Dedifferentiated amniotic fluid mesenchymal stem cell (primary cell): ENCODE data around the gene ADAMTS20.

Experiments used
- DNase-seq: peaks from one replicate; pipeline ENCODE4 v3.0.0-alpha.2; 2016; ENCODE audit errors: extremely low spot score

Gene ADAMTS20

GRCh38 chr12:43480591-43480990 lies 71.4 kb downstream of the ADAMTS20 start:
- DNase-seq = no peak

GRCh38 chr12:43462741-43463140 lies 89.3 kb downstream of the ADAMTS20 start:
- no peak for DNase-seq

GRCh38 chr12:43462080-43462479 lies 89.9 kb downstream of the ADAMTS20 start:
- DNase-seq = no peak

GRCh38 chr12:43459285-43459684 lies 92.7 kb downstream of the ADAMTS20 start:
- DNase-seq = no peak

DNA sequence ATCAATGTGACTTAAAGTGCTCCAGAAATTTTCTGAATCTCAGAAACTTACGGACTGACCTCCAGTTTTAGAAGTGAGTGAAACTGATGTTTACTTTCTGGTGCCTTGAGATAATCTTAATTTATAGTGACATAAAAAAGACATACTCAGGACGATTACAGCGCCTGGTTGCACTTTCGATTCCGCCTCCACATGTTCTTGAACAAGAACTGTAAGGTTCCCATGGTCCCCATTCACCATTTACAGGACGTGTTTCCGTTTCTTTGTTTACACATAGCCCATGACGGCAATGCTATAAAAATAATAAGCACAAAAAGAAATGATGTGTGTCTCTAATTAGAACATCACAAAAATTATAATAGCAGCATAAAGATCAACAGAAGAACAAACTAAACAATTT lies 98.2 kb downstream of the ADAMTS20 start:
- no peak for DNase-seq

DNA sequence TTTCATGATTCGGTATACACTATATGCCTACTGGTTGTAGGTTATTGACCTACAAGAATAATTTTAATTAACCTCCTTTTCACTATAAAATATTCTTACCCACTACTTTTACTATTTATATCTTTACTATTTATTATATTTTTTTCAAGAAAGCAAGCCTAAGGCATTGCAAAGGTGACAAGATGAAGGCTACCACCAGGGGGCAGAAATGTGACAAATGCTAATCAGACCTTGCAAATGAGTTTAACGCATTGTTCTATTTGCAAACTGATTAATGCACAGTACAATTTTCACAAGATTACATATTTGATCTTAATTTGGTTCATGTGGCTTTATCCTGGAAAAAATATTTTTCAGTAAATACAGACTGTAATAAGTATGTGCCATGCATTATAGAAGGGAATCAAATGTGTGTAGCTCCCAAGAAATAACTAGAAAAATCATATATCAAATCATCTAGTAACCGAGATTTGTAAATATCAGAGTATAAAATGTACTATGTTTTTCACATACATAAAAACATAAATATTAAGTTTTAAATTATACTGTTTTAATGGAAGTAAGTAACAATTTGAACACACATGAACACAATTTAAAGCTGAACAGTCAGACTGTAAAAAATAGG lies 107.0 kb downstream of the ADAMTS20 start:
- DNase-seq = peak; percentile 29

DNA sequence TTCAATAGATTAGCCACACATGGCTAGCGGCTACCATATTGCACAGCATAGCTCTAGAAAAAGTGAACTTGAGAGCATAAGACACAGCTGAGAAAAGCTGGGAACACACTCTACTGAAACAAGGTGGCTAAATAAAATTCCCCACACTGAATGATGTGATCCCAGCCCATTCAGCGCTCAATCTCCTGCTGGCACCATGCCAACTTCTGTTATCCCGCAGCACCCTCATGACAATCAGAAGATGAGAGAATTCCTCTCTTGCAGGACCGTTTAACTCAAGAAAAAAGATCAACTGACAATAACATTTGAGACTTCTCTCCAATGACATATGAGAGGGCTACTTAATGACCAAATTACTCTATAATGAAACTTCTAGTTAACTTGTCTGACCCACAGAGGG lies 115.4 kb downstream of the ADAMTS20 start:
- DNase-seq = no peak

- no peak for DNase-seq
These were observed 117.4 kb downstream of the ADAMTS20 start for GRCh38 chr12:43434614-43435013.

- no peak for DNase-seq
These were observed 123.9 kb downstream of the ADAMTS20 start for GRCh38 chr12:43428088-43428600.

DNA sequence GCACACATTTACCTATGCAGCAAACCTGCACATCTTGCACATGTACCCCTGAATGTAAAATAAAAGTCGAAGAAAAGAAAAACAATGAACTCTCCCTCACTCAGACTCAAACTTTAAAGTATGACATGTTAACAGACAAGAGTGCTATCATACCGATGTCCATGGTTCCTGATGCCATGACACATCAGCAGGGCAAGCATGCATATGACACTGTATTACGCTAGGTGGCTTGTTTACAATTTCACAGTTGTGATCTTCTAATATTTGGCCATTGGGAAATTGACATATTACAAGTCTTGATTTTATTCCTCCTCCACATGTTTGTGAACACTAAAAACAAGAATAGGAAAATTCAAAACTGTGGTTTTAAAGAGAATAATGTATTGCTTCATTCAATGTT lies 126.6 kb downstream of the ADAMTS20 start:
- no peak for DNase-seq

DNA sequence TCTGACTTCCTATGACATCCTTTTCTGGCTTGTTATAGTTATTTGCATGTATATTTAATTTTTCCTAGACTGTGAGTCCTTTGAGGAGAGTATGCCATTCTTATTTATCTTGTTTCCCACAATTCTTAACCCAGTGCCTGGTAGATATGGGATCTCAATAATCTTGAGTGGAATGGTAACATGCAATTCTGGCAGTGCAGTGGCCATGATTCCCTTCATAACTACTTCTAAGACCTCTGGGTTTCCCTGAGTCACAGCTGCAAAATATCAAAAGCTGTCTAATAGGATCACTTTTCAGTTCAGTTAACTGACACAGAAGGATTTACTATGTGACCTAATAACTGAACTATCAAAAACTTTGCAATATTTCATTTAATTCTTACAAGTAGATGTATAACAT lies 135.0 kb downstream of the ADAMTS20 start:
- no peak for DNase-seq

- peak; percentile 72 for DNase-seq
These were observed 144.0 kb downstream of the ADAMTS20 start for GRCh38 chr12:43407816-43408645.

GRCh38 chr12:43406801-43407200 lies 145.2 kb downstream of the ADAMTS20 start:
- no peak for DNase-seq

DNA sequence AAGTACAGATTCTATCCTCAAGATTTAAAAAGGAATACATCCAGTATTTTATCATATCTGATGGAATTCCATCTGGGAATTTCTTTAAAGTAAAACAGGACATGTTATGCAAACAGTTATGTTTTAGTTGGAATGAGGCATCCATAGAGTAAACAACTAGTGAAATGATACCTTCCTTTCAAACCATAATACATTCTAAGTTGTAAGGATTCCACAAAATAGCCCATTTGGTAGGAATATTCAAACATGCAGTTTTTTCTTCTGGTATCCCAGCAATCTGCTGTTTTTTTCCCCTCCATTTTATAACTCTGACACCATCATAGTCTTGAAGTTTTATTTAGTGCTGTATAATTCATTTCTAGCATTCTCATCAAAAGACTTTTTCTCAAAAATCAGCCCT lies 149.6 kb downstream of the ADAMTS20 start:
- DNase-seq = no peak

DNA sequence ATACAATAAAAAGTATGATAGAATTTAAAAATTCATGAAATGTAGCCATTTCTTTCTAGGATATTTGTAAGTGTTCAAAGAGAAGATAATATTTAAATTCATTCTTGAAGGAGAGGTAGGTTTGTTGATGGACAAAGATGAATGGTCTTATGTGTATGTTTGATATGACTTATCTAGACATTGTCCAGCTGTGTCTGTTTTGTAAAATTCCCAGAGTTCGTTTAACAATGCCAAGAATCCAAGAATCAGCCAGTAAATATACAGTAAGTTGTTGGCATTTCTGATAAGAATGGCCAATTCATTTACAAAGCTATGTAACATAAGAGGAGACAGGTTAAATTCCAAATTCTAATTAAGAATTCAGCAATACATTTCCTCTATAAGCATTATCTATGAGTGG lies 150.9 kb downstream of the ADAMTS20 start:
- no peak for DNase-seq

DNA sequence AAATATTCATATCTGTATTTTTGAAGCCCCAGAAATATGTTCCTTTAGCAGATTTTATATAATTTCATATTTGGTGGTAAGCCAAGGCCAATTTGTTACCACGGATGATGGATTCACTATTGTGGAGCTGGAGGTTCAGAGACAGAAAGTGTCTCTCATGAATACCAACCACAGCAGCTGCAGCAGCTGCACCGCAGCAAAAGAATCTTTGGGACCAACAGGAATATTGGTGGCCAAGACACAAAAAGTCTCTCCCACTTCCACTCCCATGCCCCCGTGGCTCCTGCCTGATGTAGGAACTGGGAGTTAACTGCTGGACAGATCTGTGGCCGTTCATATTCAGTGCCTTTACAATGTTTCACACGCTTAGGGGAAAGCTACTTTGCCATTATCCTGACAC lies 155.3 kb downstream of the ADAMTS20 start:
- no peak for DNase-seq

- no peak for DNase-seq
These were observed 159.9 kb downstream of the ADAMTS20 start for GRCh38 chr12:43392116-43392515.

- DNase-seq = no peak
These were observed 170.1 kb downstream of the ADAMTS20 start for GRCh38 chr12:43381879-43382278.

GRCh38 chr12:43378448-43378847 lies 173.6 kb downstream of the ADAMTS20 start:
- no peak for DNase-seq

DNA sequence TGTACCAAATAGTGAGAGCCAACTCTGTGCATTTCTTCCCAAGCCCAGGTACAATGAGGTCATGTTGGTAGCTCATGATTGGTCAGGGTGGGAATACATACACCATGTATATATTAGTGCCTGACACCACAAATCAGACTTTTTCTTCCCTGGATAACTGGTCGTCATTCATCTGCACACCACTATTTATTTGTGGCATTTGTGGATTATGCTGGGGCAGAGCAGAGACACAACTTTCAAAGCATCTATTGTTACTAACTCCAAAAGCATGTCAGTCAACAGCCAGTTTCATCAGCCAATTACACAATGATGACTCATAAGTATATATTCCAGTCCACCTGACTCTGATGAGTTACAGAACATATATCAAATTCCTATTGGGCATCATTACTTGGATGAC lies 181.7 kb downstream of the ADAMTS20 start:
- DNase-seq = peak; percentile 78

DNA sequence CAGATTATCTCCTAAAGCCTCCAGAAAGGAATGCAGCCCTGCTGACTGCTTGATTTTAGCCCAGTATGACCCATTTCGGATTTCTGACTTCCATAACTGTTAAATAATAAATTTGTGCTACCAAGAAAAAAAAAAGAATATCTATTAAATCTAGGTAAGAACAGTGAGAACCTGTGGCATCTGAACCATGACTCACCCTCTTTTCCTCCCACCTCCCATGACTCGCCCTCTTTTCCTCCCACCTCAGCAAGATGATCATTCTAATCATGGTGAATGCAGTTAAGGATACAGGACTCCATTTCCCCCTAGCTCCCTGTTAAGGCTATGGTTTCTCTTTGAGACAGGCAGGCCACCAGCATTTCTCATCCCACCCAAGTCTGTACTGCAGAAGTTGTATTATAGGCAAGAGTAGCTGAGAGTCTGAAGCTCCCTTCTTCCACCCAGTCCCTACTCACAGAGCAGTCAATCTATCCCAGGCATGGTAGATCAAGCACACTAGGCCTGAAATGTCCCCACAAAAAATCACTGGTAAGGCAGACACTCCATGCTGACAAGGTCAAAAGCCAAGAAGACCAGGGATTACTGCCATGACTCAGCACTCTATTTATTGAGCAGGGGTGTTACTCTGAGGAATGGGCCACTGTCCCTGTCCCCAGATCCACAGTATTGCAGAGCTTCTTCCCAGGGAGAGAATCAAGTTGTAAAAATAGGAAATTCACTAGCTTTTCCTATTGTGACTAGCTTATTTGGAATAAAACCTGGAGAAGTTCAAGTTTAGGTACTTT lies 188.9 kb downstream of the ADAMTS20 start:
- no peak for DNase-seq

DNA sequence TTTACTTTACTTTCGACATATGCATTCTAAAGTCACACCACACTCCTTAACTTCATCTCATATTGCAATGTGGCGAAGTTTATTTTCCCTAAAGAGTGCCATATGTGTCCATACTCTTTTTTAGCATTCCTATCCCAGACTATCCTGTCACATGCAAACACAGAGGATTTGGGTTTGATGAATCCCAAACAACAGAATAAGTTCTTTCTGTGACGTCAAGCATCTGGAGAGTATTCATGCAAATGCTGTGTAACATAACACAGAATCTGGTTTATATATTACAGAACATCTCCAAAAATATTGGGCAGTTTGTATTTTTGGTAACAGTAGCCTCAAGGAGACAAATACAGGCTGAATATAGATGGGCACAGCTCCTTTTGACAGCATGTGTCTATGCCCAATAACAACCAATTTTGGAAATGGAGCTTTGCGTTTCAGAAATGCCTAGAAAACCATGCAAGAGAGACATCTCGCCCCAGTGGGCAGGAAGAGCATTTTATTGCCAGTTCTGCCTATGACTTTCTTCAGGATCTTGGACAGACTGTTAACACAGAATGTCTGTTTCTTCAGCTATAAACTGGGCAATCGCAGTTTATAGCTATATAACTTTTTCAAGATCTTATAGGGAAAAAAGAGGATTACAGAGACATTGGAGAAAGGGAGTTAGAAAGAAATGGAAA lies 190.8 kb downstream of the ADAMTS20 start:
- peak; percentile 38 for DNase-seq
